ENCODE data around the gene ABLIM2.

- TF ChIP-seq PATZ1 (CRISPR knock-in tag; IDR thresholded peaks at IDR 0.05; ENCODE audit: borderline replicate concordance) (no peak), CREB5 (CRISPR knock-in tag; IDR thresholded peaks at IDR 0.05; ENCODE audit: low read depth) (no peak), ESRRG (CRISPR knock-in tag; IDR thresholded peaks at IDR 0.05) (no peak), POU6F1 (CRISPR knock-in tag; IDR thresholded peaks at IDR 0.05; ENCODE audit: borderline replicate concordance, low read depth) (no peak), ZNF8 (CRISPR knock-in tag; IDR thresholded peaks at IDR 0.05) (no peak), OSR1 (CRISPR knock-in tag; IDR thresholded peaks at IDR 0.05) (no peak), GLIS3 (CRISPR knock-in tag; IDR thresholded peaks at IDR 0.05) (no peak), ISL1 (CRISPR knock-in tag; IDR thresholded peaks at IDR 0.05) (no peak), RARB (CRISPR knock-in tag; IDR thresholded peaks at IDR 0.05) (no peak), ZFP30 (CRISPR knock-in tag; IDR thresholded peaks at IDR 0.05) (no peak), SNAI2 (CRISPR knock-in tag; IDR thresholded peaks at IDR 0.05) (no peak), CSRNP3 (CRISPR knock-in tag; IDR thresholded peaks at IDR 0.05) (no peak)
Measured at GRCh38 chr4:7952615-7953014, 206.0 kb downstream of the ABLIM2 start.

Data from SK-N-SH treated with all-trans-retinoic acid at 6 μM for 48 hours (cell line).